Measurements from ENCODE around the gene LEKR1. TPM values are rescaled to one million over a fixed set of nuclear protein-coding genes. Genes with fewer than 3 reads are reported as not detected.
"Not testable (repeated sequence)": the region's sequence is repeated elsewhere in the genome, so short reads cannot be mapped to it uniquely, and the experiment has no call there.

LEKR1 gene
- total and polyA plus RNA-seq, 2 donors (not counting 3 experiments of a cell fraction or from before 2014, with no cell fraction given): 0.07 to 0.64 TPM

DNA sequence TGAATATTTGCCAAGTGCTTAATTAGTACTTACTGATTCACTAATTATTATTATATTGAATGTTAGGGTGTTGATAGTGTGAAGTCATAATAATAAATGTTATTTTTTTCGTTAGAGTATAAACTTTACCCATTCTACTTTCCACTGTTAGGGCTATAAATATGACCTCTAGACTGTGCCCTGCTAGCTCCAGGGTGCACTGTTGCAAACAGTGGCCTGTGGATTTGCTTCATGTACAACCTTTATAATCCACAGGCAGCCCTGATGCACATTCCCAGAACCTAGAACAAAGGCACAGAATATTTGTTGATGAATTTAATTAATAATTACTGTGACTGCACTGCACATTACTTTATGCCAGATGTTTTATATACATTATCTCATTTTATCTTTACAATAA, 28.8 kb upstream of the LEKR1 start:
- H3K79me2 ChIP-seq (ENCODE audit: control insufficient read depth, insufficient read depth, low read length): no peaks in the 10 kb centered on the region
- peaks cover 5% of the 10 kb centered on the region for H3K4me1 ChIP-seq (ENCODE audit: control insufficient read depth, extremely low read depth, insufficient read depth, low read length)
- CTCF ChIA-PET: no interaction called here
- no peak for TF ChIP-seq MYC (IDR thresholded peaks at IDR 0.05; ENCODE audit: low read depth, low read length)
- TF ChIP-seq, protein P1, sequence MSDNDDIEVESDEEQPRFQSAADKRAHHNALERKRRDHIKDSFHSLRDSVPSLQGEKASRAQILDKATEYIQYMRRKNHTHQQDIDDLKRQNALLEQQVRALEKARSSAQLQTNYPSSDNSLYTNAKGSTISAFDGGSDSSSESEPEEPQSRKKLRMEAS (IDR thresholded peaks at IDR 0.05; ENCODE audit: insufficient read depth, insufficient read length): no peak
- TF ChIP-seq, protein P2, sequence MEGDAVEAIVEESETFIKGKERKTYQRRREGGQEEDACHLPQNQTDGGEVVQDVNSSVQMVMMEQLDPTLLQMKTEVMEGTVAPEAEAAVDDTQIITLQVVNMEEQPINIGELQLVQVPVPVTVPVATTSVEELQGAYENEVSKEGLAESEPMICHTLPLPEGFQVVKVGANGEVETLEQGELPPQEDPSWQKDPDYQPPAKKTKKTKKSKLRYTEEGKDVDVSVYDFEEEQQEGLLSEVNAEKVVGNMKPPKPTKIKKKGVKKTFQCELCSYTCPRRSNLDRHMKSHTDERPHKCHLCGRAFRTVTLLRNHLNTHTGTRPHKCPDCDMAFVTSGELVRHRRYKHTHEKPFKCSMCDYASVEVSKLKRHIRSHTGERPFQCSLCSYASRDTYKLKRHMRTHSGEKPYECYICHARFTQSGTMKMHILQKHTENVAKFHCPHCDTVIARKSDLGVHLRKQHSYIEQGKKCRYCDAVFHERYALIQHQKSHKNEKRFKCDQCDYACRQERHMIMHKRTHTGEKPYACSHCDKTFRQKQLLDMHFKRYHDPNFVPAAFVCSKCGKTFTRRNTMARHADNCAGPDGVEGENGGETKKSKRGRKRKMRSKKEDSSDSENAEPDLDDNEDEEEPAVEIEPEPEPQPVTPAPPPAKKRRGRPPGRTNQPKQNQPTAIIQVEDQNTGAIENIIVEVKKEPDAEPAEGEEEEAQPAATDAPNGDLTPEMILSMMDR (IDR thresholded peaks at IDR 0.05; ENCODE audit: extremely low read depth in 1 of 2, insufficient read depth in 1 of 2, low read depth in 1 of 2, low read length in 2 of 2): no peak
- no peak for TF ChIP-seq EZH2 (IDR thresholded peaks at IDR 0.05; ENCODE audit: borderline replicate concordance, low read depth, low read length, severe bottlenecking)
- no peak for TF ChIP-seq POLR2AphosphoS5 (IDR thresholded peaks at IDR 0.05; ENCODE audit: insufficient read depth, low read depth, low read length)
- no peak for TF ChIP-seq JUN (IDR thresholded peaks at IDR 0.05; ENCODE audit: borderline replicate concordance, insufficient read depth, insufficient read length, low read depth)
- TF ChIP-seq FOS (IDR thresholded peaks at IDR 0.05; ENCODE audit: borderline replicate concordance, insufficient read depth, low read length): no peak
- no peak for TF ChIP-seq POLR2A (IDR thresholded peaks at IDR 0.05; ENCODE audit: low read depth, low read length)
- no peak for TF ChIP-seq GATA2 (IDR thresholded peaks at IDR 0.05; ENCODE audit: insufficient read depth, insufficient read length, low read depth, low read length)
- no peaks in the 10 kb centered on the region for H4K20me1 ChIP-seq (replicated peaks; ENCODE audit: control insufficient read depth, extremely low read depth, insufficient read depth, low read length)
- H3K9me1 ChIP-seq (replicated peaks; ENCODE audit: control insufficient read depth, extremely low read depth, insufficient read depth, low read length): no peaks in the 10 kb centered on the region
- H2AFZ ChIP-seq (ENCODE audit: low read depth, low read length): no peak overlapping the region
- DNase-seq (ENCODE audit: low read depth, low spot score) (no peak), FAIRE-seq (no peak)
- POLR2A ChIA-PET: no interaction called here
- H3K27ac ChIP-seq (ENCODE audit: insufficient read depth, low read depth, low read length): no peak overlapping the region
- H3K9ac ChIP-seq (replicated peaks; ENCODE audit: extremely low read depth, insufficient read depth, low read length): no peak overlapping the region
- no peaks in the 10 kb centered on the region for H3K27me3 ChIP-seq (ENCODE audit: control insufficient read depth in 2 of 2, insufficient read depth in 2 of 2, low read length in 2 of 2)
- dilution Hi-C loops (cut with MboI; ENCODE audit: extremely low pct_ligation_motif_present, low sequenced_read_pairs): no loop called here
- no peaks in the 10 kb centered on the region for H3K36me3 ChIP-seq (ENCODE audit: control insufficient read depth in 2 of 2, extremely low read depth in 1 of 2, insufficient read depth in 2 of 2, low read length in 2 of 2)
- BruUV-seq (replicated peaks): no TSS peak
- intact Hi-C loops (cut with micrococcal nuclease): no loop called here
- no peak overlapping the region for H3K4me3 ChIP-seq (replicated peaks in 1 of 3; ENCODE audit: insufficient read depth in 1 of 3, low read depth in 1 of 3, low read length in 3 of 3)
- H3K4me2 ChIP-seq (ENCODE audit: insufficient read depth, low read length): no peak overlapping the region
- no peaks in the 10 kb centered on the region for H3K9me3 ChIP-seq (replicated peaks; ENCODE audit: control insufficient read depth, insufficient read depth, low read length)

DNA sequence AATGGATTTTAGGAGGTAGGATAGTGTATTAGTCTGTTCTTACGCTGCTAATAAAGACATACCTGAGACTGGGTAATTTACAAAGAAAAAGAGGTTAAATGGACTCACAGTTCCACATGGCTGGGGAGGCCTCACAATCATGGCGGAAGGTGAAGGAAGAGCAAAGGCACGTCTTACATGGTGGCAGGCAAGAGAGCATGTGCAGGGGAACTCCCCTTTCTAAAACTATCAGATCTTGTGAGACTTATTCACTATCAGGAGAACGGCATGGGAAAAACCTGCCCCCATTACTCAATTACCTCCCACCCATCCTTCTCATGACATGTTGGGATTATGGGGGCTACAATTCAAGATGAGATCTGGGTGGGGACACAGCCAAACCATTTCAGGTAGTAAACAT, 25.9 kb upstream of the LEKR1 start:
- H3K4me1 ChIP-seq (ENCODE audit: control insufficient read depth, extremely low read depth, insufficient read depth, low read length); FAIRE-seq; DNase-seq (ENCODE audit: low read depth, low spot score); CTCF ChIA-PET; intact Hi-C loops (cut with micrococcal nuclease); H3K27me3 ChIP-seq (ENCODE audit: control insufficient read depth in 2 of 2, insufficient read depth in 2 of 2, low read length in 2 of 2); BruUV-seq (replicated peaks); H3K4me2 ChIP-seq (ENCODE audit: insufficient read depth, low read length); H3K9ac ChIP-seq (replicated peaks; ENCODE audit: extremely low read depth, insufficient read depth, low read length); H3K9me1 ChIP-seq (replicated peaks; ENCODE audit: control insufficient read depth, extremely low read depth, insufficient read depth, low read length); H2AFZ ChIP-seq (ENCODE audit: low read depth, low read length); POLR2A ChIA-PET; H3K79me2 ChIP-seq (ENCODE audit: control insufficient read depth, insufficient read depth, low read length); H4K20me1 ChIP-seq (replicated peaks; ENCODE audit: control insufficient read depth, extremely low read depth, insufficient read depth, low read length); H3K27ac ChIP-seq (ENCODE audit: insufficient read depth, low read depth, low read length); H3K9me3 ChIP-seq (replicated peaks; ENCODE audit: control insufficient read depth, insufficient read depth, low read length); H3K4me3 ChIP-seq (replicated peaks in 1 of 3; ENCODE audit: insufficient read depth in 1 of 3, low read depth in 1 of 3, low read length in 3 of 3); H3K36me3 ChIP-seq (ENCODE audit: control insufficient read depth in 2 of 2, extremely low read depth in 1 of 2, insufficient read depth in 2 of 2, low read length in 2 of 2): not testable (repeated sequence)
- dilution Hi-C loops (cut with MboI; ENCODE audit: extremely low pct_ligation_motif_present, low sequenced_read_pairs): loop anchor here (25.0 kb wide), 1 partner anchor 88 kb away; no protein-coding TSS in a partner anchor

All from endothelial cell of umbilical vein (primary cell).